HG03175 (cell line): ENCODE results near the gene GPANK1.

ENCODE experiments used
- ATAC-seq: cut with Tn5 transposase; IDR thresholded peaks from one replicate; pipeline ENCODE4 v1.9.1; 2021; ENCODE audit warnings: mild to moderate bottlenecking, moderate library complexity; ENCODE audit not compliant: unreplicated experiment

GPANK1 gene

GRCh38 chr6:31621991-31622390 lies 42.8 kb downstream of the GPANK1 start:
- ATAC-seq, result no peak

GRCh38 chr6:31621320-31621939 lies 43.4 kb downstream of the GPANK1 start:
- ATAC-seq, result no peak

- peak; percentile 28 for ATAC-seq
These were observed 44.0 kb downstream of the GPANK1 start, which contains the start of gene PRRC2A for GRCh38 chr6:31620586-31621319. Gene PRRC2A, plus strand, starts transcription at chr6:31620715. Its CDS starts 2,075 bp downstream, at chr6:31622790.

- ATAC-seq, result peak; percentile 81
These were observed 44.8 kb downstream of the GPANK1 start for GRCh38 chr6:31619805-31620585.

GRCh38 chr6:31617010-31617409 lies 47.8 kb downstream of the GPANK1 start:
- no peak for ATAC-seq

GRCh38 chr6:31615748-31616147 lies 49.0 kb downstream of the GPANK1 start:
- no peak for ATAC-seq

GRCh38 chr6:31614684-31615578 lies 49.9 kb downstream of the GPANK1 start, which contains the start of gene AIF1:
Gene AIF1, plus strand, starts transcription at chr6:31615234. Its CDS starts 96 bp downstream, at chr6:31615330.
- ATAC-seq, result no peak

GRCh38 chr6:31614075-31614619 lies 50.6 kb downstream of the GPANK1 start:
- ATAC-seq, result no peak
